Mononuclear cell (primary cell): Measurements from ENCODE around the gene PHACTR1. TPM values are rescaled to one million over a fixed set of nuclear protein-coding genes. Genes with fewer than 3 reads are reported as not detected.

Experiments used
- H3K27me3 ChIP-seq: 2 replicates; pipeline ENCODE4 v1.6.0; 2011; ENCODE audit warnings: low read length, control low read depth; ENCODE audit not compliant: insufficient read depth
- H3K4me1 ChIP-seq: 2 replicates; pipeline ENCODE4 v1.5.1; 2011; ENCODE audit warnings: mild to moderate bottlenecking, low read length, control low read depth; ENCODE audit not compliant: insufficient read depth
- H3K4me3 ChIP-seq: 2 replicates; pipeline ENCODE4 v1.5.1; 2011; ENCODE audit warnings: mild to moderate bottlenecking, low read length, moderate library complexity
- H3K9me3 ChIP-seq: 2 replicates; pipeline ENCODE4 v1.5.1; 2011; ENCODE audit warnings: low read depth, mild to moderate bottlenecking, control low read depth, low read length
- total RNA-seq: library from RNA; depleted of rRNA; stranded (reverse); fragments of >200 nt; gene quantifications from one replicate; pipeline ENCODE4 v1.2.3, GENCODE V29; 2012

Gene PHACTR1
- total RNA-seq, 1 donor = 81.6 TPM

- Histone ChIP-seq H3K4me3 (peak overlapping the region; percentile 92), H3K27me3 (no peaks in the 10 kb centered on the region), H3K9me3 (no peaks in the 10 kb centered on the region), H3K4me1 (peaks cover 14% of the 10 kb centered on the region)
Observed at GRCh38 chr6:13327691-13328075, 611.1 kb downstream of the PHACTR1 start.

DNA sequence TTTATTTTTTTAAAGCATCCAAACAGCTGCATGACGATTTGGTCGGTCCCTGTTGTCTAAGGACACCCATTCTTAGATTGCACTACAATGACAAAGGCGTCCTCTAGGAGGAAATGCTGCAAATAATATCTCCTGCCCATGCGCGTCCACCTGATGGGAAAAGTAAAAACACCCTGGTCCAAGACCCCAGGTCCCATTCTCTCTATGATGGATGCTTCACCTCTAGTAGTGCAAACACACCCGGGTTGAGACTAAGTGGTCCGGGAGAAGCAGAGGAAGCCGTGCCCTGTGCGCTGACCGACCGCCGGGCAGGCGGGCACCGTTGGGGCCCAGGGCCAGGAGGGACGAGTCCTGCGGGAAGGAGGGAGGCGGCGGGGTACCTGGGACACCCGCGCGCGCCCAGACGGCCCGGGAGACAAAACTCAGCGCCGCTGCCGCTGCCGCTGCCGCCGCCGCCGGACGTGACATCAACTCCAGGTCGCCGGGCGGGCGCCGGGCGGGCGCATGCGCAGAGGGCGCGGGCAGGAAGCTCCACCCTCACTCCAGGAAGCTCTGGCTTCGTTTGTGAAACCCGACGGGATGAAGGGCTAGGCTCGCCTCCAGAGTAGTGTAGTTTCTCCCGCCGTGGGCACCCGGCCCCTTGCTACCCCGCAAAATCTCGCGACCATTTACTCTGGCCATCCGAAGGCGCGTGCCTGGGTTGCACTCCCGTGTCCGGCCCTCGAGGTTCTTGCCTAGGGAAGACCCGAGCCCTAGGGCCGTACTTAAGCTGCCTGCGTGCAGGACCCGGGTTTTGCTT lies 611.7 kb downstream of the PHACTR1 start, which contains the start of gene TBC1D7:
TBC1D7 (minus strand) TSS at position 462 of the 799 bp plus-strand sequence. CDS start 1,639 bp downstream, outside the sequence.
- Histone ChIP-seq H3K4me1 (peaks cover 14% of the 10 kb centered on the region), H3K9me3 (no peaks in the 10 kb centered on the region), H3K27me3 (no peaks in the 10 kb centered on the region), H3K4me3 (peak within 1 kb of the TSS; percentile 92)

GRCh38 chr6:13328875-13329183 lies 612.3 kb downstream of the PHACTR1 start:
- Histone ChIP-seq H3K4me3 (peak overlapping the region; percentile 92), H3K9me3 (no peaks in the 10 kb centered on the region), H3K4me1 (peaks cover 14% of the 10 kb centered on the region), H3K27me3 (no peaks in the 10 kb centered on the region)

GRCh38 chr6:13331516-13332348 lies 615.2 kb downstream of the PHACTR1 start:
- Histone ChIP-seq H3K9me3 (no peaks in the 10 kb centered on the region), H3K4me3 (no peak overlapping the region), H3K27me3 (no peaks in the 10 kb centered on the region), H3K4me1 (peaks cover 17% of the 10 kb centered on the region)

DNA sequence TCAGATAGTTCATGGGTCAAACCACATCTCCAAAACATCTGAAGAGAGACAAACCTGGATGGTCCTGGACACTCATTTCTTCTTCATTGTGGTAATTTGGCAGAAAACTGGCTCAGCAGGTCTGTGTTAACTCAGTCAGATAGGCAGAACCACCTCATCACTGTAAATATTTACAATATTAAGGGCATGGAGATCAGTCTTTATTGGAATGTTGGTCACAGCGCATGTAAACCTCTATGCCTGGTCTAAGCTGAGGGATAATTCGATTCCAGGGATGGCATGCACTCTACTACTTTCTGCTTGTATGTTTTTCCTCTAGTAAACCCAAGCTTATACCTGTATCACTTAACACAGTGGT lies 615.8 kb downstream of the PHACTR1 start:
- Histone ChIP-seq H3K27me3 (no peaks in the 10 kb centered on the region), H3K4me1 (peaks cover 22% of the 10 kb centered on the region), H3K4me3 (no peak overlapping the region), H3K9me3 (no peaks in the 10 kb centered on the region)

DNA sequence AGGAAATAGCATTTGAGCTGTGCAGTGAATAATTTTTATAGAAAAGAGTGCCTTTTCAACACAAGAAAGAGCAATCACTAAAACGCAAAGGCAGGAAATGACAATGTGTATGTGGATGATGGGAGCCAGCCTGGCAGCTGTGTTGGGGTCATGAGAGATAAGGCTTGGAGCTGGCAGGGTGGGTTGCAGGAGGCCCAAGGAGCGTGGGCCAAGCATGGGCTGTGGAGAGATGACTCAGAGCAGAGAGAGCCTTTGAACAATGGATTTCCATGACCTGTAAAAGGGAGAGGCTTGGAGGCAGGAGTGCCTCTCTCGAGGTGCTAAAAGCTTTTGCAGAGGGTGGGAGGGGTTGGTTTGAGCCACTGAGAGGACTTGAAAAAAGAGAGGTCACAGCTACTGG lies 618.4 kb downstream of the PHACTR1 start:
- no peak overlapping the region for H3K4me3 ChIP-seq
- no peaks in the 10 kb centered on the region for H3K9me3 ChIP-seq
- H3K4me1 ChIP-seq = peaks cover 35% of the 10 kb centered on the region
- H3K27me3 ChIP-seq = no peaks in the 10 kb centered on the region

DNA sequence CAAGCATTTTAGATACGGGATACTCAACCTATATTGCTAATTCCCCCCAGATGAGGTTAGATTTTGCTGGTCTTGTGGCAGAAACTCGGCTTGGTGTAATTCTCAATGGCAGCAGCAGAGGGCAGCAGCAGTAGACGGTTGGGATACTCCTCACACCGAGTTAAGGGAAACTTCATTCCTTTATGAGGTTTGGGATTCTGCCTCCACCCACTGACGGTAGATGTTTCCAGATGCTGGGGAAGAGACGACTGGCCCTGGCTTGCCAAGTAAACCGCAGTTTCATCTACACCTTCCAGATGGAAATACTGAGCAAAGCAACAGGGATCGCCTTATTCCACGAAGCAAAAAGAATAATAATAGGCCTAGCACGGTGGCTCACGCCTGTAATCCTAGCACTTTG lies 620.0 kb downstream of the PHACTR1 start:
- Histone ChIP-seq H3K27me3 (no peaks in the 10 kb centered on the region), H3K4me3 (no peak overlapping the region), H3K9me3 (no peaks in the 10 kb centered on the region), H3K4me1 (peaks cover 43% of the 10 kb centered on the region)

GRCh38 chr6:13338038-13338437 lies 621.5 kb downstream of the PHACTR1 start:
- Histone ChIP-seq H3K27me3 (no peaks in the 10 kb centered on the region), H3K9me3 (no peaks in the 10 kb centered on the region), H3K4me3 (no peak overlapping the region)

More at GRCh38 chr6:13338038-13338437, 621.5 kb downstream of the PHACTR1 start:
- H3K4me1 ChIP-seq = peaks cover 43% of the 10 kb centered on the region
